HEK293T (cell line): Measurements from ENCODE around the gene DHH.

Experiments
- BHLHE40 ChIP-seq: fragments of 450-650 bp; IDR thresholded peaks from 2 replicates; pipeline ENCODE4 v1.6.1; 2016; ENCODE audit warnings: mild to moderate bottlenecking, moderate library complexity, borderline replicate concordance
- ELF4 ChIP-seq: fragments of 450-650 bp; IDR thresholded peaks from 2 replicates; pipeline ENCODE4 v1.6.1; 2017; ENCODE audit warnings: antibody characterized with exemption
- FOXA1 ChIP-seq: fragments of 450-650 bp; IDR thresholded peaks from 2 replicates; pipeline ENCODE4 v1.6.1; 2016; ENCODE audit warnings: mild to moderate bottlenecking
- FOXM1 ChIP-seq: fragments of 450-650 bp; IDR thresholded peaks from 2 replicates; pipeline ENCODE4 v1.6.1; 2017; ENCODE audit warnings: mild to moderate bottlenecking, borderline replicate concordance
- NFRKB ChIP-seq: fragments of 450-650 bp; IDR thresholded peaks from 2 replicates; pipeline ENCODE4 v1.6.1; 2016; ENCODE audit warnings: mild to moderate bottlenecking, moderate library complexity
- TARDBP ChIP-seq: fragments of 450-650 bp; IDR thresholded peaks from 2 replicates; pipeline ENCODE4 v1.6.1; 2016

- TF ChIP-seq ELF4 (no peak), NFRKB (no peak), TARDBP (no peak), BHLHE40 (no peak), FOXA1 (no peak), FOXM1 (no peak)
Observed at GRCh38 chr12:49037947-49038237, 56.7 kb downstream of the DHH start.
